Superior temporal gyrus (tissue), 1 donor: ENCODE measurements around the gene TXK.

Experiments used
- DNase-seq: peaks from one replicate; pipeline ENCODE4 v3.0.0-alpha.2; 2016; ENCODE audit errors: extremely low spot score

The TXK gene

DNA sequence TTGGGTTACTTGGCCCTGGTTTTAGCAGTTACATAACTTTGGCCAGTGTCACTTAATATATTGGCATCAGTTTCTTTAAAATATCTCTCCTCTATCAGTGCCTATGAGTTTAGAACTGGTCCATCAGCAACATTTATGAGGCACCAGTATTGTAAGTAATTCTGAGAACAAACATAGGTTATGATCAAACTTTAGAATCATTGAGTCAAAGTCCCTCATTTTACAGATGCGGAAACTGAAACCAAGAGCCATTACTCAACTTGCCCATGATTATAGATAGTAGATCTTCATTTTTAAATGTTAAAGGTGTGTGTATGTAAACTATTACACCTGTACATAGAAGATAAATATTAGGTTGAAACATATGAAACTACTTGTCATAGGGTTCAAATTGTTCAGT is 113.0 kb downstream of the TXK start:
- DNase-seq: no peak

DNA sequence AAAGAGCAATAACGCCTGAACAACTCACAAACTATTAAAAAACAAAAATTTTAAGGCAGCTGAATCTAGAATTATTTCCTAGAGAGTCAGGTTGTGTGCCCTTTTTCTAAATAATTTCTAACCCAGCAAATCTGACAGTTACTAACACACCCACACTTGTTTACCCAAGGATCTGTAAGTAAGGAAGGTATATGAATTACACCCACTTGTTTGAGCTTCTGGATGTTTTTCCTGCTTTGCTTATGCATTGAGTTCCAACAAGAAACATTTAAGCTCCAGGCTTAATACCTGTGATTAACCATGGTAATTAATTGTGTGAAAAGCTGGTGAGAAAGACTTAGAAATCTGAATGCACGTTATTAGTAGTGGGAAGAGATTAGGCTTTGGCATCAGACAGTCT is 115.9 kb downstream of the TXK start:
- DNase-seq: no peak

DNA sequence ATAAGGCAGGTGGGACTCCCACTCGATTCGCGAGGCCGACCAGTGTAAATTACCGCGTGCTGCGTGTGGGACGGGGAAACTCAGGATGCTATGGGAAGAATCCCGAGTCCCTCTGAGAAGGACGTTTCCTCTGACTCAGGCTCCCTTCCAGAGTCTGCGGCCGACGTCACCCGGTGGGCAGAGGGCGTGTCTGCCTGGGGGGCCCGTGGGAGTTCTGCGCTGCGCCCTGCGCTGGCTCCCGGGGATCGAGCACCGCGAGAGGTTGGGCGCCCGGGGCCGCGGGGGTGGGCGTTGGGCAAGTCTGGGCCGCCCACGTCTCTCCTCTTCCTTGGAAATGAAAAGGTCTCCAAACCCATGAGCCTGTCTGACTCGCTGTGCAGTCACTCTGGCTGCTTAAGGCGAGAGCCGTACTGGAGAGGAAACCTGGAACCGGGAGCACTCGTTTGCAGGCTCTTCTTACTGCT is 116.9 kb downstream of the TXK start:
- DNase-seq: no peak
